Activated CD4-positive, alpha-beta T cell treated with anti-CD3 and anti-CD28 coated beads, Interleukin-2, amount 50 U/mL, for 24 hours (primary cell): ENCODE data around the gene CADPS.

Experiments
- DNase-seq, 2 donors: peaks; one replicate each; pipeline ENCODE4 v3.0.0-alpha.2; 2020; ENCODE audit warnings: low read depth in 1 of 2, low spot score in 1 of 2

CADPS gene

GRCh38 chr3:62755285-62755684, 119.9 kb downstream of the CADPS start:
- no peak for DNase-seq

- no peak for DNase-seq
Observed at GRCh38 chr3:62749657-62750056, 125.6 kb downstream of the CADPS start.

GRCh38 chr3:62749130-62749529, 126.1 kb downstream of the CADPS start:
- DNase-seq, result no peak

- DNase-seq, result no peak
Observed at GRCh38 chr3:62737449-62737848, 137.8 kb downstream of the CADPS start.

- no peak for DNase-seq
Observed at GRCh38 chr3:62735510-62735909, 139.7 kb downstream of the CADPS start.

GRCh38 chr3:62732183-62732904, 142.9 kb downstream of the CADPS start:
- DNase-seq, result no peak

GRCh38 chr3:62727981-62728380, 147.2 kb downstream of the CADPS start:
- DNase-seq, result no peak

DNA sequence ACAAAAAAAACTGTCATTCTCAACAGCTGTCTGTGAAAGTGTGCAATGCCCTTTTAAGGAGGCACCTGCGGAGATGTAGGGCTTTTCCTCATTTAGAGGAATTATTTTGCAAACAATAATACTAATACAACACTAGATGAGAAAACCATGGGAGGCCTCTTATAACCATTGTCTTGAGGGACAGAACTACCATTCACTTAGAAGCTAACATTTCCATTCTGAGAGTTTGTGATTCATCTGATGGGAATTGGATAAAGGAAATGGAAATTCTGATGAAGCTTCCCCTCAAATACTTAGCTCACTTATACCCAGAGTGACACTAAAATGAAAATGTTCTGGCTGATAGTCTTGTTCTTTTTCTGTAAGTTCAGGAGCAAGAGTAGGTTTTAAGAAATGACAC, 147.7 kb downstream of the CADPS start:
- no peak for DNase-seq

- DNase-seq, result no peak
Observed at GRCh38 chr3:62724503-62724902, 150.7 kb downstream of the CADPS start.

GRCh38 chr3:62723914-62724217, 151.3 kb downstream of the CADPS start:
- DNase-seq, result no peak

DNA sequence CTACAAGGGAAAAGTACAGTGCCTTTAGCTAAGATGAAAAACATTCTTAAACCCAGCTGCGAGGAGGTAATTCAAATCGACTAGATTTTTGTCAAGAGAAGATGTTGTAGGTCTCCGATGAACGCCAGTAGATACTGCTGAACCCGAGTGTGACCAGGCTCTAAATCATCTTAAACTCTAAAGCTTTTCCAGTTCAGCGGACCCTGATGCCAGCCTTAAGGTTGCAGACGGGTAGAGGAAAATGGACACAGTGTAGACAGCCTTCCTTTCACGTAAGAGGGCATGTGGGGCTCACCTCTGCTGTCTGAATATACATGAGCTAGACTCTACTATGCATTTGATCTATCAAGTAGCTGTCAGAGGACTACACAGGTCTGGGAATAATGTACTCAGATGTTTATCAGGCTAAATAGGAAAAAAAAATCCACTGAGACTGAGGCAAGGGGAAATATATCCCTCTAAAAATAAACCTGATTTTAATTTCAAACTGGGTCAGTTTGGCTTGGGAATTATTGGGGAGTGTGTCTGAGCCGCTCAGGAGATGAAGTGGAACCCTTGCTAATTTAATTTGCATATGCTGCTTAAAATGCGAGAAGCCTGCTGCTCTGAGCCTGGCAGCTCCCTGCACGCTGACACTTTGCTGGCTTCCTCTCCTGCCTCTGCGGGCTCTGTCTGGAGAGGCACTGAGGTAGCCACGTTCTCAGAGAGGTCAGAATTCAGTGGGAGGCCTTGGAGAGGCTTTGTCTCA, 151.9 kb downstream of the CADPS start:
- no peak for DNase-seq

- no peak for DNase-seq
Observed at GRCh38 chr3:62722344-62722743, 152.9 kb downstream of the CADPS start.

- DNase-seq, result no peak
Observed at GRCh38 chr3:62718515-62719320, 156.5 kb downstream of the CADPS start.

GRCh38 chr3:62718011-62718410, 157.2 kb downstream of the CADPS start:
- DNase-seq, result no peak

GRCh38 chr3:62712746-62713145, 162.5 kb downstream of the CADPS start:
- no peak for DNase-seq

DNA sequence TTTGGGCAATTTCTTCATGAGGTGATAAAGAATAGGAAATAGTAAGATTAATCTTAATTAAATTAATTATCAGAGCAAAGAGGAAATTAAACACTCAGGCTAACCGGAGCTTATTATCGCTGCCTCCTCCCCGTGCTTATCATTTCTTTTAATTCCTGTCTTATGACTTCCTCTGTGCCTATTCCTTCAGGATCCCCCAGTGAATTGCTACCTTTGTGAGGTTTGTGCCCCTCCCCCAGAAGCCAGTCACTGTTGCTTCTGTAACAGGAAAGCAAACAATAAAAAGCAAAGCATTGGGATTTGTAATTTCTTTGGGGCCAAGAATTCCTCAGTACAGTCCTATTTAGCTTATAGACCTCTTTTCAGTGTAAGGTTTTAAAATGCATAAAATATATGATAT, 164.5 kb downstream of the CADPS start:
- no peak for DNase-seq

GRCh38 chr3:62708638-62709373, 166.4 kb downstream of the CADPS start:
- no peak for DNase-seq

GRCh38 chr3:62705721-62706120, 169.5 kb downstream of the CADPS start:
- DNase-seq, result no peak

- no peak for DNase-seq
Observed at GRCh38 chr3:62703451-62704167, 171.6 kb downstream of the CADPS start.

- no peak for DNase-seq
Observed at GRCh38 chr3:62700357-62700756, 174.9 kb downstream of the CADPS start.

- DNase-seq, result no peak
Observed at GRCh38 chr3:62699728-62700127, 175.5 kb downstream of the CADPS start.
